ENCODE data around the gene LRRN1. TPM values are rescaled to one million over a fixed set of nuclear protein-coding genes. Genes with fewer than 3 reads are reported as not detected.

Gene LRRN1
- total RNA-seq, result 0.13 TPM in 1 of 2 replicates, not detected in the other

- DNase-seq (ENCODE audit: low read depth in 2 of 2), result no peak
These were observed at the start of gene LRRN1 for GRCh38 chr3:3799173-3800079. Gene LRRN1, plus strand, starts transcription at chr3:3799431. Its CDS starts 45,211 bp downstream, at chr3:3844642.

DNA sequence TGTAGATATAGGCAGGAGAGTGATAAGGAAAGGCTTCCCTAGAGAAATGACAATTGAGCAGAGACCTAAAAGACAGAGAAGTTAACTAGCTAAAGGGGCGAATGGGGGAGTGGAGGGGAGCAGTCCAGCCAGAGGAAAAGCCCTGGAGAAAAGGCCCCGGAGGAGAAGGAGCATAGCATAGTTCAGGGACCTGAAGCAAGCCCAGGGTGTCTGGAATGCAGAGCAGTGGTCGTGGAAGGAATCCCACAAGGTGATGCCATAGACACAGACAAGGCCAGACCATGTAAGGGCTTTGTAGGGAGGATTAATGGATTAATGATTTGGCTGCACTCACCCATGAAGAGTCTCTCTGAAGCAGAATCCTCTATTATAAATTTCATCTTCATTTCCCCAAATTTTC, 45.8 kb upstream of the LRRN1 start:
- DNase-seq (ENCODE audit: low read depth in 2 of 2), result no peak

DNA sequence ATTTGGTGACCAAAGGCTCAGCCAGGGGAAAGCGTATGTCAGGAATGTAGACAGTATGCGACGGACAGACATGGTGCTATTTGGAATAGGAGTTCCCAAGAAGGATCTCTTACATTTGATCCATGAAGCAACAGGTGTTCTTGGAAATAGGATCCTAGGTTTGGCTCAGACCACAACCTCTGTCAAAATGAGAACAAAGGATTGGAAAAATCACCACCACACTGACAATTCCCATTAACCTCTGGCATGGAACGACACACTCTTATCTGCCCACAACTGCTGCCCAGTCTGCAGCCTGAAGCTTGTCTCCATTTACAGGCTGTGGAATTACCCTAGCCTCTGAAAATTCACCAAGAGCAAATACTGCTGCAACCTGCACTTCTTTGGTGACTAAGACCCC, 33.6 kb upstream of the LRRN1 start:
- no peak for DNase-seq (ENCODE audit: low read depth in 2 of 2)

DNA sequence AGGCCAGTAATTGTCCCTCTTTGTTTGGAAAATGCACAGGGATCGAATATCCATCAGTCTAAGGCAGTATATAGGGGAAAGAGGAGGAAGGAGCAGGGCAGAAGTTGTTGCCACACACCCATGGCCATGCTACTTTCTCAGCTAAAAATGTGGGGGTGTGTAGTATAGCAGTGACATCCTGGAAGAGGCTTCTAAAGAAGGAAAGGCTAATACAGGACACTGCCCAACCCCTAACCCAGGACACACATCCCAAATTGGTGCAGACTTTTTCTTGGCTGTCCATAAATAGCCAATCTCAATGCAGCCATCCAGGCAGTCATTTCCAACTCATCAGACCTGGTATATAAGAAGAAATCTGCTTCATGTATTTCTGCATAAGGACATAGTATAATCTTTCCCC, 33.1 kb upstream of the LRRN1 start:
- no peak for DNase-seq (ENCODE audit: low read depth in 2 of 2)

DNA sequence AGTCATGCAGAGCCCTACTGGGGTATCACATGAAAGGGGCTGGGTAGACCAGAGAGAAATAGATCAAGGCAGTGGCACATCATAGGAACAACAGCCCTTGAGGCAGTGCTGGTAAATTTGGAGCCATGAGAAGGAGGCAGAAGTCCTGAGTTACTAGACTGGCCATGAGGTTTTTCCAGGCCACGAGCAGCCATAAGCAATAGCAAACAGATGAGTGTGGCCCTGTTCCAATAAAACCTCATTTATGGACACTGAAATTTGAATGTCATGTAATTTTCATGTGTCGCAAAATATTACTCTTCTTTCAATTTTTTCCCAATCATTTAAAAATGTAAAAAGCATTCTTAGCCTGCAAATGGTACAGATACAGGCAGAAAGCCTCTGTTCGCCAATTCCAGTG, 28.1 kb upstream of the LRRN1 start:
- no peak for DNase-seq (ENCODE audit: low read depth in 2 of 2)

DNA sequence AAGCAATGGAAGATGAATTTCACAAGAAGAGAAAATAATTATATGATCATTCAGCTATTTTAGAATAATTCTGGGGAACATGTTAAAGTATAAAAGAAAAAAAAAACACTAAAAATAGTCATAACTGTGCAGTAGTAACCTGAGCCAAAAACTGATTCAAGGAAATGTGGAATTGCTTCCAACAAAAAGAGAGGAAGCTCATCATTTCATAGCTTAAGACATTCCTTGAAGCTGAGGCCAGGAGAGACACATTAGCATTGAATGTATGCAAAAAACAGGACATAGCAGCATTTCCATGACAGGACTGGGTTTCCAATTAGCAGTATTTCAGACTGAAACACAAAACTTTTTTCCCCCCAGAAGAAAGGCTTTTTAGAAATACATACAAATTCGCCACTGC, 27.7 kb upstream of the LRRN1 start:
- DNase-seq (ENCODE audit: low read depth in 2 of 2), result no peak

- DNase-seq (ENCODE audit: low read depth in 2 of 2), result no peak
These were observed 26.9 kb upstream of the LRRN1 start for GRCh38 chr3:3772338-3772737.

- no peak for DNase-seq (ENCODE audit: low read depth in 2 of 2)
These were observed 26.3 kb upstream of the LRRN1 start for GRCh38 chr3:3772920-3773319.

DNA sequence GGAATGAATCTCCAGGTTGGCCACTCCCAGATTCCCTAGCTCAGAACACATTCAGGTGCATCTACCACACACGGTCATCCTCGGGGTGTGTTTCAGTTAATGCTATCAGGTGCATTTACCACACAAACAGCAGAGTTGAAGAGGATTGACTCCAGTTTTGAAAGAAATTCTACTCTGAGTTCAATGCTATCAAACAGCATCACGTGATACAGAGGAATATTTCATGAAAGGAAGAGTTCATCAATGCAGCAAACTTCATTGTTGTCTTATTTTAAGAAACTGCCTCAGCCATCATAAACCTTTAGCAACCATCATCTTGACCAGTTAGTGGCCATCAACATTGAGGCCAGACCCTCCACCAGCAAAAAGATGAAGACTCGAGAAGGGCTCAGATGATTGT, 22.6 kb upstream of the LRRN1 start:
- DNase-seq (ENCODE audit: low read depth in 2 of 2), result no peak

DNA sequence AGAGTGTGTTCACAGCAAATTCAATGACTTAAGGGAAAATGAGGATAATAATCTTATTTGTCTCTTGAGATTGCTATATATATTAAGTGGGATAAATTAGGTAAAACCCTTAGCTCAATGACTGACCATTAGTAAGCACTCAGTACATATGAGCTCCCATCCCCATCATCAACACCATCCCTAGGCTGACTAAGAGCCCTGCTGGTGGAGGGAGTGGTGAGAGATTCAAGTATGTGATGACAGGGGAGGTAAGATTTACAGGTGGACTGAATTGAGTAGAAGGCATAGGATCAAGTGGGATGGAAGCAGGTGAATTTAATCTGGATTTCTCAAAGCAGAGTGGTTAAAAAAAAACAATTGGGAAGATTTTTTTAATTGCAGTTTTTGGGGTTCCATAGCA, 21.0 kb upstream of the LRRN1 start:
- no peak for DNase-seq (ENCODE audit: low read depth in 2 of 2)

DNA sequence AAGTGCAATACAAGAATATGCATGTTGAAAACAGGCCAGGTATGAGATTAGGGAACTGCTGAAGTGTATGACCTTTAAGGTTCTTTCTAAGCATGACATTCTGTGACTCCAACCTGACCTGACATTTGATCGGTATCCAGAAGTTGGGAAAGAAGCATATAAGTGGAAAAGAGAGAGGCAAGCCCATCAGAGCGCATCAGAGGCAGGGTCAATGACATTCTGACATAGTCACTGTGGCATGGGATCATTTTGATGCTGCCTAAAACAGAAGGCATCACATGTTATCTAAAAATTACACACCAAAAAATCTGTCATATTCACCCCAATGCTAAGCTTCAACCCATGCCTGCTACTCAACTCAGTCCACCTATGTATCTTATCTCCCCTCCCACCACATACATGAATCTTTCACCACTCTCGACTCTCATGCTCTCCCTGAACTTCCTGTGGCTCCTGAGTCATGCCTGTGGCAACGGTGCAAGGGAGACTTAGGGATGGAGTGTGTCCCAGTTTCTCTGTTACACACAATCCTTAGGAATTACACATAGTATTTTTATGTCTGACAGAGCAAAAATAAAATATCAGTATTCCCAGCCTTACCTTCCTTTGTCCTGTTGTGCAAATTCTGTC, 20.5 kb upstream of the LRRN1 start:
- no peak for DNase-seq (ENCODE audit: low read depth in 2 of 2)

GRCh38 chr3:3782457-3782856, 16.8 kb upstream of the LRRN1 start:
- DNase-seq (ENCODE audit: low read depth in 2 of 2), result no peak

DNA sequence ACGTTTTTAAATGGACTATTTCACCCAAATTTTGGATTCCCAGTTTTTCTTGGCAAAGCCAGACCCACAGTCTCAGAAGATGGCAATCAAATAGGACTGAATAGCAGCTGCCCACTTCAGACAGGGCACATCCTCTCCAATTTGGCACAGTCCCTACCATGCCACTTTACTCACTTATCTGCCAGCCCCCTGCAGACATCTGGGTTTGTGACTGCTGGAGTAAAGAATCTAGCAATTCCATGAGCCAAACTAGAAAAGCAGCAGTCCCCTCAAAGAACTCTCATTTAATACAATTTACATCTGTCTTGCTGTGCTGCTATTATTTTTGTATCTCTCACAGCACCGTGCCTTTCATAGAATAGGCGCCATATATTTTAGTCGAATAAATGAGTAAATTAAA, 16.0 kb upstream of the LRRN1 start:
- DNase-seq (ENCODE audit: low read depth in 2 of 2), result no peak

DNA sequence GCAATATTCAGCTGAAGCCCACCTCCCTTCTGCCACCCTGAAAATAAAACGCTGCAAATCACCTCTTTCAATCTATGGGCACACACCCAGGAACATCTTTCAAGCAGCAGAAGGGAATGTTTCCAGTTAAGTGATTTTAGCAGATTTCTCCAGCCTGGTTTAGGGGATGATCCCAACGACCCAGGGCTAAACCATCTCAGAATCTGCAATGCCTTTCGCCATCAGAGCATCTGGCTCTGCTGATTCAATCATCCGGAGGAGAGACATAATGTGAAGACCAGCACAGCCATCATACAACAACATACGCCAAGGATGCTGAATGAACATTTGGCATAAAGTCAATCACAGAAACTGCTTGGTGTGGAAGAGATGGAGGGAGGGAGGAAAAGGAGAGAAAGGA, 15.5 kb upstream of the LRRN1 start:
- DNase-seq (ENCODE audit: low read depth in 2 of 2), result no peak

GRCh38 chr3:3792391-3792790, 6.8 kb upstream of the LRRN1 start:
- no peak for DNase-seq (ENCODE audit: low read depth in 2 of 2)

DNA sequence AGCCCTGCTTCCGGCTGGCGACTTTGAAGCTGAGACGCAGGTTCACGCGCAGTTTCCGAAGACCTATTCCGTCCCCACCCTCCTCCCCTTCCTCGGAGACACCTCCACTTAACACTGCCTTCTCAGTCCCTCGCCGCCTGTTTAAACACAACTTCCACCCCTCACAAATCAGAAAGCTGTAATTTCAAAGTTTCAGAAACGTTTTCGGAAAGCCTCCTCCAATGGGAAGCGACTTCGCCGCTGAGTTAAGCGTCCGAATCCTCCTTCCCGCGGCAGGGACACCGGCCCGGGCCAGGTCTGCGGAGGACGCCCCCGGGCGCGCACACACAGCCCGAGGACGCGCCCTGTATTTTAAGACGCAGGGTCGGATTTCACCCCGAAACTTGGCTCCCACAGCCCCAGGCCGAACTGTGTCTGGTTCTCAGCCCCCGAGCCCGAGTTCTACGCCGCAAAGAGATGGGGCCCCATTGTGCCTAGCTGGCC, 559 bp upstream of the LRRN1 start:
- no peak for DNase-seq (ENCODE audit: low read depth in 2 of 2)

DNA sequence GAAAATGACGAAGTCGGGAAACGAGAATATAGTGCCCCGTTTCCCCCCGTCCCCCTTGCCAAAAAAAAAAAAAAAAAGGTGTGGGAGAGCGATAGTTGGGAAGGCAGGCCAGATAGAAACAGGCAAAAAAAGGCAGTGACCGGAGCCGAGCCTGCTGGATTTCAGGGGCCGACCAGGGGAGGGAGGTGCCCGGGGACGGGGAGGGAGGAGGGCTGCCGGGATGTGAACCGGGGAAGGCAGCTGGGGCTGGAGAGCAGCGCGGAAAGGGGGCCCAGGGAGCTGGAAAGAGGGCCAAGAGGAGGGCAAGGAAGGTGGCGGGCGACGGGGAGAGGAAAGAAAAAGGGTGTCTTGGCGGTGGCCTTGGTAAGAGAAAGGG, 837 bp downstream of the LRRN1 start:
- DNase-seq (ENCODE audit: low read depth in 2 of 2), result no peak

- DNase-seq (ENCODE audit: low read depth in 2 of 2), result no peak
These were observed 1.7 kb downstream of the LRRN1 start for GRCh38 chr3:3800685-3801493.

- DNase-seq (ENCODE audit: low read depth in 2 of 2), result no peak
These were observed 2.2 kb downstream of the LRRN1 start for GRCh38 chr3:3801494-3801841.

GRCh38 chr3:3802046-3802445, 2.8 kb downstream of the LRRN1 start:
- DNase-seq (ENCODE audit: low read depth in 2 of 2), result no peak

- no peak for DNase-seq (ENCODE audit: low read depth in 2 of 2)
These were observed 5.3 kb downstream of the LRRN1 start for GRCh38 chr3:3804560-3804959.

DNA sequence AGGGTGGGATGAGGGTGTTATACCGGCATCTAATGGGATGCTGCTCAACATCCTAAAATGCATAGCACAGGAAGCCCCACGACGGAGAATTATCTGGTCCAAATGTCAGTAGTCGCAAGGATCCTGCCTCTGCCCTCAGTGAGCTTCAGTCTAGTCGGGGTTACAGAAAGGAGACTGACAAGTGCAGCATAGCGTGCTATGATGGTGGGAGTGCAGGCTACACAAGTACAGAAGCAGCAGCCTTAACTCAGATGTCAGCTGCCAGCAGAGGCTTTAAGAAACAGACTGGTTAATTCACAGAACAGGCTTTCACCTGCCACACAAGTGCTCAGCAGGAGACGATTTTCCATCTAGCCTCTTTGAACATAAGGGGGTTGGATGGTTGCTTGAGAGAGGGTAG, 6.9 kb downstream of the LRRN1 start:
- DNase-seq (ENCODE audit: low read depth in 2 of 2), result no peak

All from dermis microvascular lymphatic vessel endothelial cell (primary cell).